Activated naive CD4-positive, alpha-beta T cell treated with anti-CD3 and anti-CD28 coated beads, Interleukin-2, amount 50 U/mL, for 16 hours (primary cell): ENCODE results near the gene MPPED1.

Source experiments
- DNase-seq: peaks from one replicate; pipeline ENCODE4 v3.0.0-alpha.2; 2020

Gene MPPED1

DNA sequence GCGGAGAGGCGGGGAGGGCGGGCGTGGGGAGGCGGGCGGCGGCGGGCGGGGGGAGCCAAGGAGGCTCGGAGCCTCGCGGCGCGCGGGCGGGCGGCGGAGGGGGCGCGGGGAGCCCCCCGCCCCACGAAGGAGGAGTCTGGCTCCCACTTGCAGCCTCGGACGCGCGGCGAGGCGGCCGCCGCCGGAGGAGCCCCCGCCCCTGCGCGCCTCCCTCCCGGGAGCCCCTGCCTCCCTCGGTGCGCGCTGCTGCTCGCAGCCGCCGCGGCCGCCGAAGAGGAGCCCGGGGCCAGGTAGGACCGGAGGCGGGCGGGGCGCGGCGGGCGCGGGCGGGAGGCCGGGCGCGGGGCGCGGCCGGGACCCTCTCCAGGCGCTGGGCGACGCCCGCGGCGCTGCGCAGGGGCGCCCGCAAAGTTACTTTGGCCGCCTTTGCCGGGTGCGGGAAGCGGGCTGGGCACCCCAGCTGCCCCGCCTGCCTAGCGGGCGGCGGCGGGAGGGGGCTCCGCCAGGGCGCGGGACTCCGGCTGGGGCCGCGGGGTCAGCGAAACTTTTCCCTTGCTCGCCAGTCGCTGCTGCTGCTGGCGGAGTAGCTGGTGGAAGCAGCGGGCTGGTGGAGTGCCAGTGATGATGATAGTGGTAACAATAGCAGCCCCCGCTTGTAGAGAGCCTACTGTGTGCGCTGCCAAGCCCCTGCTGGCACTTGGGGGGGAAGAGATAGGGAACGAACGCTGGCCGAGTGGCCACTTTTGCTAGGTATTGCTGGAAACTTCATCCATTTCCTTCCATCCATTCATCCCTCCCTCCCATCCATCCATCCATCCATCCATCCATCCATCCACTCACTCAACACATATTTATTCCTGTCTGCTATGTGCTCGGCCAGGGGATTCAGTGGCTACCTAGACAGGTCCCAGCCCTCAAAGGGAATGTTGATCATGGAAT lies at the start of gene MPPED1:
Gene MPPED1, plus strand, starts transcription at position 146 of the 939 bp plus-strand sequence. CDS start 12,972 bp downstream, outside the sequence.
- no peak for DNase-seq

DNA sequence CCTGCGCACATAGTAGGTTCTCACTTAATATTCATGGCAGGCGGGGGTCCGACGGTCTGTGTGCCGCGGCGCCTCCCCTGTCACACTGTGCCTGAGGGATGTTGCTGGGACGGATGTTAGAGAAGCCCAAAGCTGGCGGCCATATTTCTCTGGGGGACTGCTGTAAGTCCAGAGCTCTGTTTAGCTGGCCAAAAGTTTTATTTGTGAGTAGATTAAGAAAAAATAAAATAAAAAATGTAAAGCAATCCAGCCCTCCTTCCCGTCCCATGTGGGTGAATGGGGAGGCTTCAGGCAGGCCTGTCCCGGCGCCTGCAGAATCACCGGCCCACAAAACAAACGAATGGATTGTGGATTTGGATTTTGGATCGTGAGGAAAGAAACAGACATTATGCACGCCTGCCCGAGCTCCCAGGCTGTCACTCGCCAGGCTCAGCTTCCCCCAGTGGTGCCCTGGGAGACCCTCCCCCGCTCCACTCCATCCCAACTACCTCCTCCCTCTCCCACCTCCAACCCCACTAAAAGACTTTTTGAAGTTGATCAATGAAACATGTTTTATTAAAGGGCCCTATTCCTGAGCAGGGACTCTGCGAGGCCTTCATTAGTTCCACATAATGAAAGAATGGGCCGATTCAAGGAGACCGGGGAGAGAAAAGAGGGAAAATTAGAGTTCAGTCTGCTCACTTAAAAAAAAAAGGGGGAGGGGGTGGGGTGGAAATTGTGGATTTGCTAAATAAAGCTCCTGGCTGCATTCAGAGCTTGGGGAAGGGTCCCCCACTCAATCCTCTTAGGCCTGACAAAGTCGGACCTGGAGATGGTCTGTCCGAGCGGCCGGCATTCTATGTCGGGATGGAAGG lies 48.3 kb upstream of the MPPED1 start:
- no peak for DNase-seq

DNA sequence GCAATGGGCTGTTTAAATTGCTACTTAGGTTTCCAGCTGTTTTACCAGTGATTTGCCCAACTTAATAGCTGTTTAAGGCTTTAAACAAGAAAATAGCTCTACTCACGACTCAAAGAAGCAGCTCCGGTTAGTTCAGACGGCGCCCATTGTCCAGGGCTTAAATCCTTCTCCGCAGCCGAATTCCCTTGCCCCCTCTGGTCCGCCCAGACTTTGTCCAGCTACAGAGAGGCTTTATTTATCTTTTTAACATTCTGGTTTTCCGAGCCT lies 47.7 kb upstream of the MPPED1 start:
- no peak for DNase-seq

- no peak for DNase-seq
Observed at GRCh38 chr22:43365715-43366440, 45.9 kb upstream of the MPPED1 start.

GRCh38 chr22:43370036-43370435 lies 41.8 kb upstream of the MPPED1 start:
- DNase-seq = no peak

- DNase-seq = no peak
Observed at GRCh38 chr22:43375951-43376455, 35.8 kb upstream of the MPPED1 start.

DNA sequence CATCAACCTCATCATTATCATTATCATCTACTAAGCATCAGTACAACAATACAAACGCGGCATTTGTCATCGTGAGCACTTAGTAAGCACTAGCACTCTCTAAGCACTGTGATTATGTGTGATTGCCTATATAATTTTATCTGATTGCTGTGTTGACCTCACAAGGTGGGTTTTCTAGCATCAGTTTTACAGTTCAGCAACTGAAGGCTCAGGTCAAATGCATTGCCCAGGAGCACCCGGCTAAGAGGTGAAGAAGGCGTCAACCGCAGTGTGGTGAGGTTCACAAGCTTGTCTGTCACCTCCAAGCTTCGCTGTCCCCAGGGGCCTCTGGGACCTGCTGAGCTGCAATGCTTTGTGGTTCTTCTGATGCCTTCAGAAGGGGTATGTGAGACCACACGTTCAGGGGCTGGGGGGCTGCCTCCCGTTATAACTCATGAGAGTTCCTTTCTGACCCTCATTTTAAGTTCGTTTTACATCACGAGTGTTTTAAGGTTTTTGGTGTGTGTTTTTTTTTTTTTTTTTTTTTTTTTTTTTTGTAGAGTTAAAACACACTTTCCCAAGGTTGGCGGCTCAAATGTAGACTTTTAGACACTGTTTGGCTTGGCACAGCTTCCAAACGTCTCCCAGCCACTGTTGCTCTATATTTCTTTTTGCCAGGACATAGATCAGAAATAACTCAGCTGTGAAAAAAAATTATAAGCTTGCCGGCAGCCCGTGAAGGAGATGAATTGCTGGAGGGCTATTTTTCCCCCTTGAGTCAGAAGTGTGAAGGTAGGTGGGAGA lies 34.9 kb upstream of the MPPED1 start:
- no peak for DNase-seq

DNA sequence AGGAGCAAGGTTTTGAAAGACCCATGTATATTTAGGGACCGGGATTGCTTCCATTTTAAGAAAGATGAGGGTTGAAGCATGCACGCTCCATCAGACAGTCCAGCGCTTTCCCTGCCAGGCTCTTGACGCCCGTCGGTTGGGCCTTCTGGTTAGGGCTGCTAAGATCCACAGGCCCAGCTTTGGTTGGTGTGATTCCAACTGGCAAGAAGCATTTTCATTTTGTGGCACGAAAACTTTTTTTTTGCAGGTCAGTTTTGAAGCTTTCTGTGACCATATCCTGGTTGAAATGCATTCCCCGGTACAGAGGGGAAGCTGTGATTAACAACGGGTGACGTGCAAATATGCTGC lies 34.3 kb upstream of the MPPED1 start:
- no peak for DNase-seq

- DNase-seq = no peak
Observed at GRCh38 chr22:43377896-43378704, 33.7 kb upstream of the MPPED1 start.

DNA sequence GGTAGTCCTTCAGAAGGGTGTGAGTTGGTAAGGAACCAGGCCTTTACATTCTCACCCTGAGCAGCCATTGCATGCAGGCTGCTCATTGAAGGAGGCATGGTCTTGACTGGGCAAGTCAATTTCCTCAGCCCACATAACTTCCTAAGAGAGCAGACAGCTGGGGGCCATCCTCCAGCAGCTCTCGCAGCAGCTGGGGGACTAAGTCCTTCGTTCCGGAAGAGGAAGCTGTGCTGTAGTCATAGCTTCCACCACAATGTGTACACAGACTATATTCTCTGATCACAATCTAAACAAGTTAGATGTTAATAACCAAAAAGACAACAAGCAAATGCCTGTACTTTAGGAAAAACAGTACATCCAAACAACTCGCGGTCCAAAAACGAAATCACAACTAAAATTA lies 30.1 kb upstream of the MPPED1 start:
- DNase-seq = no peak

- no peak for DNase-seq
Observed at GRCh38 chr22:43384863-43385262, 27.0 kb upstream of the MPPED1 start.

GRCh38 chr22:43385770-43386641 lies 25.8 kb upstream of the MPPED1 start:
- DNase-seq = peak; percentile 69

- no peak for DNase-seq
Observed at GRCh38 chr22:43387815-43388214, 24.0 kb upstream of the MPPED1 start.

- peak; percentile 72 for DNase-seq
Observed at GRCh38 chr22:43388420-43388851, 23.4 kb upstream of the MPPED1 start.

DNA sequence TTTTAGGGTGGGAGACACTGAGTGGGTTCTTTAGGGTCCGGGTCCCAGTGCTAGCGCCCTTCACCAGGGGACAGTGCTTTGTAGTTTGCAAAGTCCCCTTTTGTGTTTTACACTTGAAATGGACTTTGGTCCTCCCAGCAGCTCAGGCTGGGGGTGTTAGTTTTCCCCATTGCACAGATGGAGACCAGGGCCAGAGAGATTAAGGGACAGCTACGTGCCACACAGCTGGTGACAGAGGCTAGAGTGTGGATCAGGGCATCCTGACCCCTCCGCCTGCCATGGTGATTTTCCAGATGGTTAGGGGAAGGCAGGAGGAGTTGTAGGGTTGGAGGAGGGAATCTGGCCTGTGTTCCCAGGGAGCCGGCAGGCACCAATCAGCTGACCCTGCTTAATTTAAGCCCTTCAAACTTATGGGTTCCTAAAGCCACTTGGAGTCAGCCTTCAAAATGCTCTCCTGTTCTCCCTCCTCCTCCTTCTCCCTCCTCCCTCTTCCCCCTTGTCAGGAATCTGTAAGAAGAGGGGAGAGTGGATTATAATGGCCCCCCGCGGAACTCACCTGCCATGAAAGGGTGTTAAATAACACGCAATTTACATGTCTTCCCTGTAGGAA lies 22.5 kb upstream of the MPPED1 start:
- no peak for DNase-seq

GRCh38 chr22:43390166-43390565 lies 21.6 kb upstream of the MPPED1 start:
- DNase-seq = no peak

DNA sequence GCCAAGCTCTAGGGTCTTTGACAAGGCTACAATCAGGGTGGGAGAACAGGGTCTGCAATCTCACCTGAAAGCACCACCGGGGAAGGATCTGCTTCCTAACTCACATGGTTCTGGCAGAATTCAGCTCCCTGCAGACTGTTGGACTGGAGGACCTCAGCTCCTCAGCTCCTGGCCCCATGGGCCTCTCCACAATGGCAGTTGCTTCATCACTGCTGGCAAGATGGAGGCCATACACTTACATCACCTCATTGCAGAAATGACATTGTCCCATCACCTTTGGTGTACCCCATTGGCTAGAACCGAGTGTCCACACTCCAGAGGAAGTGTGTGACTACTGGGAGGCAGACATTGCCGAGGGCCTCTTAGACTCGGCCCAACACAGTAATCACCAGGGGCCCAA lies 20.9 kb upstream of the MPPED1 start:
- DNase-seq = no peak

DNA sequence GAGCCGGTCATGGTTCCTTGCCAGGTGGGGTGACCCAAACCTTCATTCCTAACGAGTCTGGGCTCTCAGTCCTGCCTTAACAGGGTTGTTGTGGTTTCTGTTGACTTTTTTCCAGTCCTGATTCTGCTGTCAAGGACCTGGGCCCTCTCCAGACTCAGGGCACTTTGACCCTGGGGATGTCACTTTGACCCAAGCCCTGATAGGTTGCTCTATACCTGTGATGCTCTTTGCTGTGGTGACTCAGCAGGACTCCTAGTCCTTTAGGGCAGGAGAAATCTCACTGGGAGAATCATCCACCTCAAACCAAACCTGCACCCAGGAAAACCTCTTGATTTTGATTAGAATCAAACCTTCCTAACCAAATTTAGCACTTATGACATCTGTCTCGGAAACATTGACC lies 20.5 kb upstream of the MPPED1 start:
- DNase-seq = no peak

DNA sequence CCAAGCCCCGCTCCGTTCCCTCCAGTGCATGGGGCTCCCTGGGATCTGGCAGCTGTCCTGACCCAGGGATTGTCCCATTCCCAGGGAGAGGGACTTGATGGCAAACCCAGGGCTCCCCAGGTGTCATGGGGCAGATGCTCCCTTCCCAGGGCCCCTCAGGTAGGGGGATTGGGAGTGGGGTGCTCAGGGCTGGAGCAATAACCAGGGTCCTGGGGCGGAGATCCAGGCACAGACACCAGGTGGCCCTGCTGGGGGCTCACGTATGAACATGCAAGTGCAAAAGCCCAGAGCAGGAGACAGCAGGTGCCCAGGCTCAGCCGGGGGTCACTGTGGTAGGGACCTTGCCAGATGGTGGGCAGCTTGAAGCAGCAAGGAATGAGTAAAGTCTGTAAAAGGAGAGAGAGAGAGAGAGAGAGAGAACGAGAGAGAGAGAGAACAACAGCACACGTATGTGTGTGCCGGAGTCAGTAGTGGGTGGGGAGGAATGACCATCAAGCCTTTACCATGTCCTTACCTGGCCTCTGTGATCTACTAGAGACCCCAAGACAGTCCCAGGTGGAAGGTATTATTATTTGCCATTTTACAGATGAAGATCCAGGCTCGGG lies 19.3 kb upstream of the MPPED1 start:
- no peak for DNase-seq
